Activated CD8-positive, alpha-beta memory T cell treated with anti-CD3 and anti-CD28 coated beads for 24 hours (primary cell): Measurements from ENCODE around the gene CA12.

Source experiments
- DNase-seq: peaks from one replicate; pipeline ENCODE4 v3.0.0-alpha.2; 2020

Gene CA12

GRCh38 chr15:63381301-63382204, at the start of gene CA12:
CA12 (minus strand) TSS chr15:63381846; CDS start chr15:63381720, 126 bp downstream.
- DNase-seq = peak; percentile 67

- DNase-seq = no peak
Observed at GRCh38 chr15:63430766-63431451, 49.3 kb upstream of the CA12 start.

GRCh38 chr15:63426552-63426951, 44.9 kb upstream of the CA12 start:
- no peak for DNase-seq

DNA sequence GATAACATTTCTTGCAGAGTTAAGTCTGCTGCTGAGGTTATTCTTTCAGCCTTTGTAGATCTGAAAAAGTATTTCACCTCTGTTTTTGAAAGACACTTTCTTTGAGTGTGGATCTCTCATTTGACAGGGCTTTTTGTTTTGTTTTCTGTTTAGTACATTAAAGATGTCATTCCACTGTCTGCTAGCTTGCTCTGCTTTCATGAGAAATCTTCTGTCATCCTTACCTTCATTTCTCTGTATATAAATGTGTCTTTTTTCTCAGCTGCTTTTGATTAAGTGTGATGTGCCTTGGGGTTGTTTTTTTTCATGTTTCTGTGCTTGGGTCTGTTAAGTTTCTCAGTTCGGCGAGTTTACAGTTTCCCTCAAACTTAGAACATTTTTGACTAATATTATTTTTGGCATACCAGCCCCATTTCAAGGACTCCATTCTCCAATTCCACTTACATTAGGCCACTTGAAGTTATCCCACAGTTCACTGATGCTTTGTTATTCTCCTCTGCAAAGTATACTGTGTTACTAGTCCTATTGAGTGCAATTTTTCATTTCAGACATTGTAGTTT, 43.9 kb upstream of the CA12 start:
- DNase-seq = no peak

- no peak for DNase-seq
Observed at GRCh38 chr15:63422891-63423590, 41.4 kb upstream of the CA12 start.

GRCh38 chr15:63421433-63421832, 39.8 kb upstream of the CA12 start:
- DNase-seq = no peak

DNA sequence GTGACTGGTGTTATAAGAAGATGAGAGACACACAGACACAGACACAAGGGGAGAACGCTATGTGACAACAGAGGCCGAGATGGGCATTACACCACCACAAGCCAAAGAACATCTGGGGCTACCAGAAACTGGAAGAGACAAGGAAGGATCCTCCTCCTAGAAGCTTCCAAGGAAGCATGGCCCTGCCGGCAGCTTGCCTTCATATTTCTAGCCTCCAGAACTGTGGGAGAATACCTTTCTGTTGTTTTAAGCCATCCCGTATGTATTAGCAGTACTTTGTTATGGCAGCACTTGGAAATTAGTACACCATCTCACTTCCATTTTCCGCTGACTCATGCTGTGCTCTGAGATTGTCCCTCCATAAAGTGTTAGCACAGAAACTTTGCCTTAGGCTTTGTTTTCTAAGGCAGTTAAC, 38.7 kb upstream of the CA12 start:
- peak; percentile 46 for DNase-seq

DNA sequence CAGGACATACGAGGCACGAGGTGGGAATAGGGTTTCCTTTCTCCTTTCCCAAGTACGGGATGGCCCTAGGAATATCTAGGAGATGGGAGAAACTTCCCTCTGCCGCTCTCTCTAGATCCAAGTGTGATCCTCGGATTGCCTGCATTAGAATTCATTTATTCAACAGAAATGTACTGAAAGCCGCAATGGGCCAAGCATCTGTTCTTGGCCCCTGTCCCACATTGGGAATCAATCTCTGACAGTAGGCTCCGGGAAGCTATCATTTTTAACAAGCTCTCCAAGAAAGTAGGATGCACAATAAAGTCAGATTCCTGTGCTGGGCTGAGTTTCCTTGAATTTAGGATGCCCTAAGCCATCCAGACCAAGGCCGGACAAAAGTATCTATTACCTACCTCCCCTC, 37.2 kb upstream of the CA12 start:
- peak; percentile 9 for DNase-seq

DNA sequence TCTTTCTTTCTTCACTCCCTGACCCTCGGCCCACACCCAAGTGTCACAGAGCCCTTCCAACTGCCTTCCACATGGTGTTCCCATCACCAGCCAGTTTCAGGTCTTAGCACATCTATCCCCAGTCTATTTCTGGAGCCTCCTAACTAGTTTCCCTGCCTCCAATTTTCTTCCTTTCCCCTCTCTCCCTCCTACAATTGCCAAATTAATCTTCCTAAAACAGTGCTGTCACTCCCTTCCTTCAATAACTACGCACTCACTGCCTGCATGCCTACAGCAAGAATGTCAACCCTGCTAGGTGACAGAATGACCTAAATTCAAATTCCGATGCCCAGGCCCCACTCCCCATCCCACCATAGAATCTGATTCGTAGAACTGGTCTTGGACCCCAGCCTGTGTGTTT, 36.1 kb upstream of the CA12 start:
- peak; percentile 13 for DNase-seq

DNA sequence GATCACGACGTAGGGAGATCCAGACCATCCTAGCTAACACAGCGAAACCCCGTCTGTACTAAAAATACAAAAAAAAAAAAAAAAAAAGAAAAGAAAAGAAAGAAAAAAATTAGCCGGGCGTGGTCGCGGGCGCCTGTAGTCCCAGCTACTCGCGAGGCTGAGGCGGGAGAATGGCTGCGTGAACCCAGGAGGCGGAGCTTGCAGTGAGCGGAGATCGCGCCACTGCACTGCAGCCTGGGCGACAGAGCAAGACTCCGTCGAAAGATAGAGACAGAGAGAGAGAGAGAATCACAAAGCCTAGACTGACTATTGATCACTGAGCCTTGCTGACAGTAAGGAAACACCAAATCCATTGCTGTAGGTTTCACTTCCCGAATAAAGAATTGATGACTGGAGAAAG, 35.6 kb upstream of the CA12 start:
- peak; percentile 5 for DNase-seq

GRCh38 chr15:63414474-63415120, 33.0 kb upstream of the CA12 start:
- peak; percentile 62 for DNase-seq

DNA sequence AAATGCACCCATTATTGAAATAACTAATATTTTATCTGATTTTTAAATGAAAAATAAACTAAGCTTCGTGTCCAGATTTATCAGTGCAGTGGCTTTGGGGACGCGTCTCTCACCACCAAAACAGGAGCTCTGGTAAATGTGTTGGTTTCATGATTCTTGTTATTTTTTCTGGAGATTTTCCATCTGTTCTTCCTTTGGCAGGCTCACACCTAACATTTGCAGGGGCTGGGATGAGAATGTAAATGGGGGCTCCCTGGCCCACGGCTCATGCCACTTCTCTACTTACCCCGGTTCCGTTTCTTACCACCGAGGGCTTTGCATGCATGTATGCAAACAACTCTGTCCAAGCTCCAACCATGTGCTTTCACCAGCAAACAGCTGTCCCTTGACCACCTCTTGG, 30.9 kb upstream of the CA12 start:
- DNase-seq = no peak

GRCh38 chr15:63411866-63412265, 30.2 kb upstream of the CA12 start:
- DNase-seq = no peak

DNA sequence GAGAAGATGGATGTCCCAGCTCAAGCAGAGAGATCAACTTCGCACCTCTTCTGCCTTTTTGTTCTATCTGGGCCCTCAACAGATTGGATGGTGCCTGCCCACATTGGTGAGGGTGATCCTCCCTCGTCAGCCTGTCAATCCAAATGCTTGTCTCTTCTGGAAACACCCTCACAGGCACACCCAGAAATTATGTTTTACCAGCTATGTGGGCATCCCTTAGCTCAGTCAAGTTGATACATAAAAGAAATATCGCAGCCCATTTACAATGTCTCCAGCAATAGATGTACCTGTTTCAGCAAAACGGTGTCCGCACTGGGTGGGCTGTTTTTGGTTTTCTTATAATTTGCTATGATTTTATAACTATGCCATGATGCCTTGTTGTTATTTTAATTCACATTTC, 27.5 kb upstream of the CA12 start:
- DNase-seq = no peak

DNA sequence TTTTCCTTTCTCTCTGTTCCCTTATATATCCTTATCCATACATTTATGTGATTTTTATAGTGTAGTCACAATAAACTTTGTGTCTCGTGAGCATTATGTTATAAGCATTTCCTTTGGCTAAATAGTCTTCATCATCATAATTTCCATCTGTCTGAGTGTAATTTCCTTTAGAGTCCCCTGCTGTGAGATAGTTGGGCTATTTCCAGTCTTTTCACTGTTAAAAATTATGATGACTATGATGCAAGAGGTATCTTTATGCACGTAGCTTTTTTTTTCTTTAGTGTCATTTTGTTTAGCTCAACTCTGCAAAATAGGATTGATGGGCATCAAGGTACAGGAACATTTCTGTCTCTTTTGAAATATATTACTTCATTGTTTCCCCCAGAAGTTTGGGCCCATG, 26.9 kb upstream of the CA12 start:
- DNase-seq = no peak

- no peak for DNase-seq
Observed at GRCh38 chr15:63407612-63408011, 26.0 kb upstream of the CA12 start.

GRCh38 chr15:63405683-63406390, 24.2 kb upstream of the CA12 start:
- DNase-seq = no peak

DNA sequence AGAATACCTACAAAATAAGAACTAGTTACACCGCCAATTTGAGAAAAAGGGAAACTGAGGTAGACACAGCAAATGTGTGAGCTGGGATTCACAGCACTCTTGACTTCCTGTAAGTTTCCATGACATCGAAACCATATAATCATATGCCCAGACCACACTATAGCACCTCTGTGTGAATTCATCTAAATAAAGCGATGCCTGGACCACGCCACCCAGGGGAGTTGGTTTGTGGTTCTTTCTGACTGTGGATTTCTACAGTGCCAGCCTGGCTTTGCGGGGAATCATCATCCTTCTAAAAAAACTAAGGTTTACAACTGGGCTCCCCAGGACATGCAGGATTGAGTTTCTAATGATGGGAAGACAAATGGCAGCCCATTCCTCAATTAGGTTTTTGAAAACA, 23.5 kb upstream of the CA12 start:
- DNase-seq = no peak

GRCh38 chr15:63403254-63403945, 21.8 kb upstream of the CA12 start:
- no peak for DNase-seq

- DNase-seq = no peak
Observed at GRCh38 chr15:63402498-63403253, 21.0 kb upstream of the CA12 start.
